Endodermal cell (in vitro differentiated cells): ENCODE results near the gene HESX1. TPM values are rescaled to one million over a fixed set of nuclear protein-coding genes. Genes with fewer than 3 reads are reported as not detected.

Experiments used
- DNase-seq: peaks from one replicate; pipeline ENCODE4 v3.0.0-alpha.2; 2017
- H3K27ac ChIP-seq: 2 replicates; pipeline ENCODE4 v1.5.1; 2013; ENCODE audit warnings: mild to moderate bottlenecking, low read depth, low read length, moderate library complexity
- H3K27me3 ChIP-seq: 2 replicates; pipeline ENCODE4 v1.6.1; 2013; ENCODE audit warnings: mild to moderate bottlenecking, low read length, moderate library complexity; ENCODE audit not compliant: insufficient read depth, control insufficient read depth, poor library complexity, severe bottlenecking
- H3K36me3 ChIP-seq: 2 replicates; pipeline ENCODE4 v1.7.0; 2013; ENCODE audit warnings: mild to moderate bottlenecking, low read length, moderate library complexity; ENCODE audit not compliant: control insufficient read depth, insufficient read depth
- H3K4me1 ChIP-seq: one replicate; pipeline ENCODE4 v1.7.0; 2013; ENCODE audit warnings: low read length; ENCODE audit not compliant: control insufficient read depth, insufficient read depth
- H3K4me3 ChIP-seq: 2 replicates; pipeline ENCODE4 v1.5.1; 2013; ENCODE audit warnings: mild to moderate bottlenecking, low read length, moderate library complexity
- H3K9ac ChIP-seq: 2 replicates; pipeline ENCODE4 v1.6.1; 2013; ENCODE audit warnings: mild to moderate bottlenecking, low read length, moderate library complexity; ENCODE audit not compliant: poor library complexity, severe bottlenecking; ENCODE audit errors: extremely low read depth
- H3K9me3 ChIP-seq: 2 replicates; pipeline ENCODE4 v1.6.1; 2013; ENCODE audit warnings: mild to moderate bottlenecking, low read length, moderate library complexity; ENCODE audit not compliant: control insufficient read depth
- H3K27ac Mint-ChIP-seq: 2 replicates; pipeline ENCODE4 v1.8.0; 2020; ENCODE audit warnings: mixed read lengths
- H3K27me3 Mint-ChIP-seq: 2 replicates; pipeline ENCODE4 v1.8.0; 2021; ENCODE audit warnings: mild to moderate bottlenecking, mixed read lengths; ENCODE audit not compliant: insufficient read depth
- H3K36me3 Mint-ChIP-seq: 2 replicates; pipeline ENCODE4 v1.8.0; 2020; ENCODE audit warnings: low read depth, mixed read lengths
- H3K4me1 Mint-ChIP-seq: 2 replicates; pipeline ENCODE4 v1.8.0; 2020; ENCODE audit warnings: mixed read lengths
- H3K4me3 Mint-ChIP-seq: 2 replicates; pipeline ENCODE4 v1.8.0; 2020; ENCODE audit warnings: mild to moderate bottlenecking, moderate library complexity, mixed read lengths
- H3K9me3 Mint-ChIP-seq: 2 replicates; pipeline ENCODE4 v1.8.0; 2020; ENCODE audit warnings: mild to moderate bottlenecking, mixed read lengths
- WGBS, 2 experiments: methylation state at CpG; one replicate each; pipeline versions ENCODE4 v1.1.5 to v1.1.7; 2013; ENCODE audit warnings: missing lambda C conversion rate in 2 of 2, mixed read lengths in 1 of 2; ENCODE audit not compliant: insufficient coverage in 1 of 2, insufficient read length in 1 of 2; 5-methylcytosine and 5-hydroxymethylcytosine counted together
- total RNA-seq, 2 donors: library from RNA; stranded (reverse); fragmentation: NEBNext Ultra II Directional in 1 of 2; extraction: Animal tissue kit (Norgen Biotek cat#: 25700) in 1 of 2; gene quantifications; 2 replicates in 1 of 2; 3 replicates in 1 of 2; pipeline ENCODE4 v1.2.1, GENCODE V29; 2021
- TF ChIP-seq, protein P1 (sequence below): fragments of 200-600 bp; sonication (generic); conservative IDR thresholded peaks from 2 replicates; pipeline ENCODE4 v1.5.0; 2021; ENCODE audit warnings: antibody characterized with exemption, mild to moderate bottlenecking

Gene HESX1
- total RNA-seq, 2 donors from 2014 or later, result 3.8 to 8.0 TPM

DNA sequence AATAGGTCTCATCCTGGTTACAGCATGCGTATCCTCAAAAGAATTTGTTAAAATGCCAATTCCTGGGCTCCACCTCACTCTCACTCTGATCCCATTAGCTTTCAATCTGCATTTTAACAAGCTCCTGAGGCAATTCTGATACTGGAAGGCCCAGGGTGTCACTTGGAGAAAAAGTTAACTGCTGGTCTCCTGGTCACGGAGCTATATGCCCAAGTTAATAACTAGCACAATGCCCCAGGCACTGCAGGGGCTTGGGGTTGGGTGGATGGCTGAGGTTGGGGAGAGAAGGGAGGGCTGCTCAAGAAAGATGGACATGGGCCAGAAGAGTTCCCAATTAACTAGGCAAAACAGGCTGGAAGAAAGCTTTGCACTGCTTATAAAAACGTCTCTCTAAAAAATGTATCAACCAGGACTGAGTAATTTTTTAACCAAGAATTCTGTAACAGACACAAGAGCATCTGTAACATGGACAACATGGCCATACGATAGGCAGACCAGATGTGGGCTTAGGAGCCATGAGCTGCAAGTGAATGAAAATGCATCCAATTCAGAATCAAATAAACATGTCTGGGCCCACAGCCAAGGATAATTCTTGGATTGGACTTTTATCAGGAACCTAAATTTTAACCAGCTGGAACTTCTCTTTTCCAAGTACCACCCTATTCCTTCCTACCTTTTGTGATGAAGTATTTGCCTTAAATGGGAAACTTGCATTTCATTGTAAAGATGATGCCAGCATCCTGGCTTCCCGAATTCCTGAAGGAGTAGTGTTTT, 38.8 kb downstream of the HESX1 start:
- H3K9ac ChIP-seq, result peak overlapping the region; percentile 16
- DNase-seq, result peak; percentile 80
- Mint-ChIP-seq H3K36me3 (no peaks in the 10 kb centered on the region), H3K9me3 (no peaks in the 10 kb centered on the region), H3K27ac (peak overlapping the region; percentile 93), H3K4me1 (peaks cover 73% of the 10 kb centered on the region), H3K27me3 (no peaks in the 10 kb centered on the region), H3K4me3 (peak overlapping the region; percentile 28)
- no peaks in the 10 kb centered on the region for H3K27me3 ChIP-seq
- 25 to 32% methylated on average over 3 to 5 of the region's 5 CpGs for WGBS, 2 experiments
- peak overlapping the region; percentile 64 for H3K4me3 ChIP-seq
- H3K27ac ChIP-seq, result peak overlapping the region; percentile 76
- no peaks in the 10 kb centered on the region for H3K36me3 ChIP-seq
- no peaks in the 10 kb centered on the region for H3K9me3 ChIP-seq
- TF ChIP-seq, protein P1, sequence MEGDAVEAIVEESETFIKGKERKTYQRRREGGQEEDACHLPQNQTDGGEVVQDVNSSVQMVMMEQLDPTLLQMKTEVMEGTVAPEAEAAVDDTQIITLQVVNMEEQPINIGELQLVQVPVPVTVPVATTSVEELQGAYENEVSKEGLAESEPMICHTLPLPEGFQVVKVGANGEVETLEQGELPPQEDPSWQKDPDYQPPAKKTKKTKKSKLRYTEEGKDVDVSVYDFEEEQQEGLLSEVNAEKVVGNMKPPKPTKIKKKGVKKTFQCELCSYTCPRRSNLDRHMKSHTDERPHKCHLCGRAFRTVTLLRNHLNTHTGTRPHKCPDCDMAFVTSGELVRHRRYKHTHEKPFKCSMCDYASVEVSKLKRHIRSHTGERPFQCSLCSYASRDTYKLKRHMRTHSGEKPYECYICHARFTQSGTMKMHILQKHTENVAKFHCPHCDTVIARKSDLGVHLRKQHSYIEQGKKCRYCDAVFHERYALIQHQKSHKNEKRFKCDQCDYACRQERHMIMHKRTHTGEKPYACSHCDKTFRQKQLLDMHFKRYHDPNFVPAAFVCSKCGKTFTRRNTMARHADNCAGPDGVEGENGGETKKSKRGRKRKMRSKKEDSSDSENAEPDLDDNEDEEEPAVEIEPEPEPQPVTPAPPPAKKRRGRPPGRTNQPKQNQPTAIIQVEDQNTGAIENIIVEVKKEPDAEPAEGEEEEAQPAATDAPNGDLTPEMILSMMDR, result no peak
- peaks cover 45% of the 10 kb centered on the region for H3K4me1 ChIP-seq

DNA sequence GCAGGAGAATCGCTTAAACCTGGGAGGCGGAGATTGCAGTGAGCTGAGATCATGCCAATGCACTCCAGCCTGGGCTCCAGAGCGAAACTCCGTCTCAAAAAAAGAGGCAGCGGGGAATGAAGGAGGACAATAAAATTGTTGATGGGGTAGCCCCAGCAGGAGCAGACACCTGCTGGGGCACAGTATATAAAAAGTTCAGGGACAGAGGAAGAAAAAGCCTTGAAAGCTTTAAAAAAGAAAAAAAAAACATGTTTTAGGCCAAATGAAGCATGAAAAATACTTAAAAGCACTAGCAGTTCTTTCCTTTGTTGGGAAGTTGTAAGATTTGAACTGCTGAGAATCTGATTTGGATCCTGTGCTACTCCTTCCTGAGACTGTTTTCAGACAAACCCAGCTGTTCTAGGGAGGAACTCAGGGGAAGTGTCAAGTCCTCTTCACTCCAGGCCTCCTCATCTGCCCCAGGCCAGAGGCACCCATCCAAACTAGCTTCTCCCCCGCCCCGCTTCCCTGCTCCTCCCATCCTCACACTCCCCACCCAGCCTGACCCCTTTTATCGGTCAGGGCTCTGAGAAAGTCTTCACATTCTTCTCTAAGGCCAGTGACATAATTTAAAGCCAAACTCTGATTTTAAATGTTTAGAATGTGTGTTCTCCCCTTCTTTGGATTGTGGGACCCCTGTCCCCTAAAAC, 39.6 kb downstream of the HESX1 start:
- Histone ChIP-seq H3K9me3 (no peaks in the 10 kb centered on the region), H3K4me3 (peak overlapping the region; percentile 64), H3K9ac (peak overlapping the region; percentile 16), H3K27ac (peak overlapping the region; percentile 76), H3K27me3 (no peaks in the 10 kb centered on the region), H3K4me1 (peaks cover 45% of the 10 kb centered on the region), H3K36me3 (no peaks in the 10 kb centered on the region)
- H3K27me3 Mint-ChIP-seq, result no peaks in the 10 kb centered on the region
- H3K4me3 Mint-ChIP-seq, result peak overlapping the region; percentile 28
- H3K4me1 Mint-ChIP-seq, result peaks cover 71% of the 10 kb centered on the region
- TF ChIP-seq, protein P1, result no peak
- no peaks in the 10 kb centered on the region for H3K9me3 Mint-ChIP-seq
- peak overlapping the region; percentile 93 for H3K27ac Mint-ChIP-seq
- no peaks in the 10 kb centered on the region for H3K36me3 Mint-ChIP-seq
- DNase-seq, result peak; percentile 92
- WGBS, 2 experiments, result 30 to 32% methylated on average over 4 to 8 of the region's 8 CpGs

- Mint-ChIP-seq H3K4me1 (peaks cover 82% of the 10 kb centered on the region), H3K27me3 (no peaks in the 10 kb centered on the region), H3K27ac (peak overlapping the region; percentile 93), H3K4me3 (peak overlapping the region; percentile 17), H3K36me3 (no peaks in the 10 kb centered on the region), H3K9me3 (no peaks in the 10 kb centered on the region)
- peak overlapping the region; percentile 64 for H3K4me3 ChIP-seq
- no peaks in the 10 kb centered on the region for H3K27me3 ChIP-seq
- no peaks in the 10 kb centered on the region for H3K36me3 ChIP-seq
- 3 to 4% methylated on average over 7 to 8 of the region's 8 CpGs for WGBS, 2 experiments
- H3K4me1 ChIP-seq, result peaks cover 51% of the 10 kb centered on the region
- peak; percentile 91 for DNase-seq
- TF ChIP-seq, protein P1, result peak; percentile 21
- H3K9me3 ChIP-seq, result no peaks in the 10 kb centered on the region
- H3K9ac ChIP-seq, result peak overlapping the region; percentile 17
- H3K27ac ChIP-seq, result peak overlapping the region; percentile 84
These were observed 40.7 kb downstream of the HESX1 start for GRCh38 chr3:57158813-57159738.
